H9 (cell line): ENCODE results near the gene UVRAG. TPM values are rescaled to one million over a fixed set of nuclear protein-coding genes. Genes with fewer than 3 reads are reported as not detected.

Source experiments
- DNase-seq: peaks from one replicate; pipeline ENCODE4 v3.0.0-alpha.2; 2017
- H2AFZ ChIP-seq: one replicate; pipeline ENCODE4 v1.6.1; 2013; ENCODE audit warnings: mild to moderate bottlenecking, low read length, control low read depth, moderate library complexity
- H2AK5ac ChIP-seq: 2 replicates; pipeline ENCODE4 v1.6.1; 2013; ENCODE audit warnings: low read length, control low read depth, mixed read lengths; ENCODE audit not compliant: insufficient read length
- H2BK120ac ChIP-seq: one replicate; pipeline ENCODE4 v1.6.1; 2013; ENCODE audit warnings: low read depth, mild to moderate bottlenecking, low read length, control low read depth, inconsistent platforms; ENCODE audit not compliant: poor library complexity, severe bottlenecking
- H2BK12ac ChIP-seq: 2 replicates; pipeline ENCODE4 v1.6.1; 2013; ENCODE audit warnings: low read length, control low read depth, mixed read lengths, low read depth; ENCODE audit not compliant: insufficient read length
- H2BK15ac ChIP-seq: 2 replicates; pipeline ENCODE4 v1.6.1; 2013; ENCODE audit warnings: low read depth, low read length, control low read depth
- H2BK20ac ChIP-seq: one replicate; pipeline ENCODE4 v1.6.1; 2013; ENCODE audit warnings: low read depth, mild to moderate bottlenecking, low read length, control low read depth, inconsistent platforms; ENCODE audit not compliant: poor library complexity, severe bottlenecking
- H2BK5ac ChIP-seq: 2 replicates; pipeline ENCODE4 v1.6.1; 2013; ENCODE audit warnings: low read length, control low read depth, mixed read lengths; ENCODE audit not compliant: insufficient read length
- H3K14ac ChIP-seq: 2 replicates; pipeline ENCODE4 v1.6.1; 2013; ENCODE audit warnings: low read length, control low read depth; ENCODE audit not compliant: insufficient read depth
- H3K18ac ChIP-seq: 2 replicates; pipeline ENCODE4 v1.6.1; 2013; ENCODE audit warnings: low read depth, mild to moderate bottlenecking, mixed read lengths, low read length, control low read depth; ENCODE audit not compliant: insufficient read length
- H3K23ac ChIP-seq: 2 replicates; pipeline ENCODE4 v1.6.1; 2013; ENCODE audit warnings: low read length, control low read depth, mixed read lengths, low read depth; ENCODE audit not compliant: insufficient read length
- H3K23me2 ChIP-seq: 2 replicates; pipeline ENCODE4 v1.6.1; 2013; ENCODE audit warnings: low read depth, mild to moderate bottlenecking, mixed read lengths, low read length, control low read depth; ENCODE audit not compliant: insufficient read length, poor library complexity, severe bottlenecking
- H3K27ac ChIP-seq: 2 replicates; pipeline ENCODE4 v1.5.1; 2013; ENCODE audit warnings: low read length, control low read depth, mixed read lengths, low read depth; ENCODE audit not compliant: insufficient read length
- H3K27me3 ChIP-seq: 2 replicates; pipeline ENCODE4 v1.6.1; 2013; ENCODE audit warnings: low read length, control low read depth, inconsistent platforms; ENCODE audit not compliant: insufficient read depth
- H3K4ac ChIP-seq: 2 replicates; pipeline ENCODE4 v1.6.1; 2013; ENCODE audit warnings: low read depth, mild to moderate bottlenecking, control low read depth, inconsistent platforms, low read length, moderate library complexity
- H3K4me1 ChIP-seq: 2 replicates; pipeline ENCODE4 v1.6.1; 2013; ENCODE audit warnings: low read length, control low read depth, inconsistent platforms; ENCODE audit not compliant: insufficient read depth
- H3K4me2 ChIP-seq: 2 replicates; pipeline ENCODE4 v1.6.1; 2013; ENCODE audit warnings: low read length, control low read depth, mixed read lengths; ENCODE audit not compliant: insufficient read length, insufficient read depth
- H3K56ac ChIP-seq: 2 replicates; pipeline ENCODE4 v1.6.1; 2013; ENCODE audit warnings: low read depth, mild to moderate bottlenecking, mixed read lengths, low read length, control low read depth; ENCODE audit not compliant: insufficient read length
- H3K79me1 ChIP-seq: 2 replicates; pipeline ENCODE4 v1.6.1; 2013; ENCODE audit warnings: low read depth, mild to moderate bottlenecking, moderate library complexity, low read length, control low read depth, inconsistent platforms; ENCODE audit not compliant: insufficient read depth, poor library complexity, severe bottlenecking
- H3K79me2 ChIP-seq: 2 replicates; pipeline ENCODE4 v1.6.1; 2013; ENCODE audit warnings: low read length, control low read depth, inconsistent platforms; ENCODE audit not compliant: insufficient read depth
- H3K9ac ChIP-seq: 2 replicates; pipeline ENCODE4 v1.6.1; 2013; ENCODE audit warnings: low read length, control low read depth, mixed read lengths; ENCODE audit not compliant: insufficient read length; ENCODE audit errors: extremely low read depth
- H3K9me3 ChIP-seq: one replicate; pipeline ENCODE4 v1.6.1; 2013; ENCODE audit warnings: low read depth, low read length, inconsistent platforms; ENCODE audit not compliant: control insufficient read depth
- H3T11ph ChIP-seq: one replicate; pipeline ENCODE4 v1.6.1; 2013; ENCODE audit warnings: mild to moderate bottlenecking, low read length, control low read depth, inconsistent platforms
- H4K20me1 ChIP-seq: one replicate; pipeline ENCODE4 v1.6.1; 2013; ENCODE audit not compliant: control insufficient read depth, insufficient read length, insufficient read depth
- H4K5ac ChIP-seq: 2 replicates; pipeline ENCODE4 v1.6.1; 2013; ENCODE audit warnings: low read depth, mild to moderate bottlenecking, mixed read lengths, low read length, control low read depth; ENCODE audit not compliant: insufficient read length
- H4K8ac ChIP-seq: replicated peaks from 2 replicates; pipeline ENCODE4 v1.6.1; 2013; ENCODE audit warnings: low read length, control low read depth, mixed read lengths, low read depth; ENCODE audit not compliant: insufficient read length
- H4K91ac ChIP-seq: 2 replicates; pipeline ENCODE4 v1.6.1; 2013; ENCODE audit warnings: low read depth, mild to moderate bottlenecking, moderate library complexity, mixed read lengths, low read length, control low read depth; ENCODE audit not compliant: insufficient read length
- H3K27ac Mint-ChIP-seq, 3 experiments: 2 replicates in 2 of 3; 3 replicates in 1 of 3; pipeline ENCODE4 v1.8.0; 2020 to 2021; ENCODE audit warnings: mixed read lengths in 3 of 3, mild to moderate bottlenecking in 1 of 3, moderate library complexity in 1 of 3
- H3K27me3 Mint-ChIP-seq: 2 replicates; pipeline ENCODE4 v1.8.0; 2021; ENCODE audit warnings: low read depth, mild to moderate bottlenecking, moderate library complexity, mixed read lengths
- H3K36me3 Mint-ChIP-seq, 3 experiments: 2 replicates in 2 of 3; 3 replicates in 1 of 3; pipeline ENCODE4 v1.8.0; 2020 to 2021; ENCODE audit warnings: low read depth in 3 of 3, mixed read lengths in 3 of 3; ENCODE audit not compliant: insufficient read depth in 1 of 3
- H3K4me1 Mint-ChIP-seq, 2 experiments: 2 replicates each; pipeline ENCODE4 v1.8.0; 2020; ENCODE audit warnings: mixed read lengths in 2 of 2
- H3K4me3 Mint-ChIP-seq, 2 experiments: 2 replicates in 1 of 2; 3 replicates in 1 of 2; pipeline ENCODE4 v1.8.0; 2020 to 2021; ENCODE audit warnings: mild to moderate bottlenecking in 2 of 2, mixed read lengths in 2 of 2, moderate library complexity in 1 of 2
- H3K9me3 Mint-ChIP-seq, 2 experiments: 2 replicates in 1 of 2; 3 replicates in 1 of 2; pipeline ENCODE4 v1.8.0; 2020; ENCODE audit warnings: mild to moderate bottlenecking in 2 of 2, mixed read lengths in 2 of 2, moderate library complexity in 1 of 2
- CTCF ChIP-seq: fragments of 200-600 bp; sonication (generic); conservative IDR thresholded peaks from 3 replicates; pipeline ENCODE4 v1.8.0; 2021; ENCODE audit warnings: antibody characterized with exemption, mild to moderate bottlenecking
- WGBS: extraction: QIAGEN DNeasy Blood & Tissue Kit; methylation state at CpG from one replicate; pipeline ENCODE4 v1.1.7; 2013; ENCODE audit warnings: missing lambda C conversion rate, low lambda C conversion rate, mixed read lengths; ENCODE audit not compliant: insufficient read length; ENCODE audit errors: extremely low coverage; 5-methylcytosine and 5-hydroxymethylcytosine counted together
- total RNA-seq: library from RNA; stranded (reverse); gene quantifications from 2 replicates; pipeline ENCODE4 v1.2.1, GENCODE V29; 2021

The UVRAG gene
- total RNA-seq, 1 experiment from 2014 or later = 18.5 TPM

- no peak overlapping the region for H3K4me3 Mint-ChIP-seq
- Histone ChIP-seq H4K91ac (no peak overlapping the region), H3K23me2 (no peaks in the 10 kb centered on the region), H3K56ac (no peak overlapping the region), H3K23ac (no peak overlapping the region), H4K8ac (no peak overlapping the region), H3K27me3 (no peaks in the 10 kb centered on the region), H4K20me1 (no peaks in the 10 kb centered on the region), H3K4me1 (no peaks in the 10 kb centered on the region; the same call in 1 of the 2 replicates), H3K9me3 (no peaks in the 10 kb centered on the region), H3K27ac (no peak overlapping the region), H3K9ac (no peak overlapping the region), H2AK5ac (no peak overlapping the region), H3K14ac (no peak overlapping the region), H3K79me2 (no peaks in the 10 kb centered on the region), H3K4me2 (no peak overlapping the region), H2AFZ (no peak overlapping the region), H2BK120ac (no peak overlapping the region), H3K79me1 (no peaks in the 10 kb centered on the region), H3T11ph (no peak overlapping the region), H2BK20ac (no peak overlapping the region), H3K4ac (no peak overlapping the region), H2BK15ac (no peak overlapping the region), H2BK12ac (no peak overlapping the region), H3K18ac (no peak overlapping the region), H4K5ac (no peak overlapping the region), H2BK5ac (no peak overlapping the region)
- peaks cover 18 to 22% of the 10 kb centered on the region in 2 experiments for H3K4me1 Mint-ChIP-seq
- peaks cover under 1 to 8% (median 2%) of the 10 kb centered on the region in 3 experiments; a peak in 5 of 7 replicates for H3K36me3 Mint-ChIP-seq
- WGBS = no CpG with 5 or more reads among the region's 1 CpG
- no peak for TF ChIP-seq CTCF
- no peak for DNase-seq
- no peaks in the 10 kb centered on the region for H3K27me3 Mint-ChIP-seq
- H3K9me3 Mint-ChIP-seq = no peaks in the 10 kb centered on the region
- H3K27ac Mint-ChIP-seq = peak overlapping the region in 1 of 3 experiments; percentile 64; a peak in 2 of 7 replicates
These were observed 270.3 kb downstream of the UVRAG start for GRCh38 chr11:76085270-76085669.
